ENCODE measurements around the gene WDFY4.

Gene WDFY4

DNA sequence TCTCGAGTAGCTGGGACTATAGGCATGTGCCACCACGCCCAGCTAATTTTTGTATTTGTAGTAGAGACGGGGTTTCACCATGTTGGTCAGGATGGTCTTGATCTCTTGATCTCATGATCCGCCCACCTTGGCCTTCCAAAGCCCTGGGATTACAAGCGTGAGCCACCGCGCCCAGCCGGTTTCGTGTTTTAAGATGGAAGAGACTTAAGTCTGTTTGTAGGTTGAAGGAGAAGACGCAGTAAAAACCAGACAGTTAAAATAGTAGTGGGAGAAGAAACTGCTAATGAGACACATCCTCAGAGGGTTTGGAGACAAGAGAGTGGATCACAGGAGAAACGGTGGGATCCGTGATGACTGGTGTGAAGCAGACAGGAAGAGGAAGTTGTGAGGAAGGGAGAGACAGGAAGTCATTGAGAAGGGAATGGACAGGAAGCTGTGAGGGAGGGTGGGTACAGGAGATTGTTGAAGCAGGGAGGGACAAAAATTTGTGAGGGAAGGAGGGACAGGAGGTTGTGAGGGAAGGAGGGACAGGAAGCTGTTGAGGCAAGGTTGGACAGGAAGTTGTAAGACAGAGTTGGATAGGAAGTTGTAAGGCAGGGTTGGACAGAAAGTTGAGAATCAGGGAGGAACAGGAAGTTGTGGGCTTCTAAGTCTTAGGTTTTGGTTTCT is 115.5 kb downstream of the WDFY4 start:
- no peak for DNase-seq

DNA sequence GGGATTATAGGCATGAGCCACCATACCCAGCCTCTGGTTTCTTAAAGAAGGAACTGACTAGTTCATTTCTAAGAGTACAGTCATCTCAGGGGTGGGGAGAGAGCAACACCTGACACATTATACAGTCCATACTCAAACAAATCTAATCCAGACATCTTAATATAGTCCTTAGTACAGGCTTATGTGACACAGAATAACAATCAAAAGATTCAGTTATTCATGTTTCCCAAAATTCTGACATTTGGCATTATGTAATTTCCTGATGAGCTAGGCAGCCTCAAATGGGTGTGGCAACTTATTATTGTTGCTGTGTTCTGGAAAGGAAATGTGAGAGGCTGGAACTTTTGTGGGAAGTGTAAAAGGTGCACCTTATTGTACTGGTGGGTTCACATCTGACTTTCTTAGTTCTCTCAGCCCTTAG is 116.3 kb downstream of the WDFY4 start:
- DNase-seq = no peak

DNA sequence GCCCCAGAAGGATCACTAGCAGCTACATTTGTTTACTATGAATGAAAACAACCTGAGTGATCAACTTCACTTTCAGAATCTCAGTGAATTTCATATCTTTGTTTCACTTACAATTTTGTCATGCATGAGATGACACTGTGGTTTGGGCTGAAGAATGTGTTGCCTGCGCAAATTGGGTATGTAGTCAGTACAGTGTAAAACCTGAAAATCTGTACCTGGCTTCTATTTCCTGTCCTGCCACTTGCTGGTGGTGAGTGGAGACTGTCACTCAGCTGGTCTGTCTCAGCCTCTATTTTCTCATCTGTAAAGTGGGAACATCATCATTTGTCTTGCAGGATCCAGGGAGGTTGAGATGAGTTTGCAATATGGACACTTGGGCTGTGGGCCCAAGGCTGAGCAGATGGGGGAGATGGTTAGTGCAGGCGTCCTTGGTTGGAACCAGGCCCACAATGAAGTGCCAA is 118.0 kb downstream of the WDFY4 start:
- DNase-seq = no peak

DNA sequence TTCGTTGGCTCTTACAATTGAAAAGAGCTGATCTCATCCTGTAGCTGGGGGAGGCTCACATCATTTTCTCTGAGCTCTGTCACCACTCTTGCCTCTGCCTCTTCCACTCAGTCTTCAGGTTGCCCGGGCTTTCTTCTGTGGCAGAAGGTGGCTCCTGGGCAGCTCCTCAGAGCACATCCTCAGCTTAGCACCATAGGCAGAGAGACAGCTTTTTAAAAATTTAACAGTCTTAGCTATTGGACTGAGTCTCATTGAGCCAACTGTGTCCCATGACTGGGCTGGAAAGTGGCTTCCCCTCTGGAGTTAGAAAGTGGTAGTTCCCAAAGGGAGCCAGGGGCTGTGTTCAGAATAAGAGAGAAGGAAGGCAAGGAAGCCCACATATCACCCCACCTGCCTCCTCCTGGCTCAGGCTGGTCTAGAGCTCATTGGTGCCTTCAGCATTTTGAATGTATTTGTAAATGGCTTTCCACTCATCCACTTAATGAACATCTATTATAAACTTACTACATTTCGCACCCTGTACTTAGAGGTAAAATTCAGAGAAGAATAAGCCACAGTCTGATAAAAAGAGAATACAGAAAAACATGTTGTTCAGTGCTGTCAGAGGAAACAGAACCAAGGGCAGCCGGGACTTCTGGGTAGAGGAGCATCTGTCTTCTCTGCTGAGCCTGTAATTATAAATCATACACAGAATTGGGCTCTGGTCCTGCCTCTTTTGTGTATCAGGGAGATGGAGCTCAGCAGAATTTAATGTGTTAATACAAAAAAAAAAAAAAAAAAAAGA is 119.3 kb downstream of the WDFY4 start:
- DNase-seq = no peak

DNA sequence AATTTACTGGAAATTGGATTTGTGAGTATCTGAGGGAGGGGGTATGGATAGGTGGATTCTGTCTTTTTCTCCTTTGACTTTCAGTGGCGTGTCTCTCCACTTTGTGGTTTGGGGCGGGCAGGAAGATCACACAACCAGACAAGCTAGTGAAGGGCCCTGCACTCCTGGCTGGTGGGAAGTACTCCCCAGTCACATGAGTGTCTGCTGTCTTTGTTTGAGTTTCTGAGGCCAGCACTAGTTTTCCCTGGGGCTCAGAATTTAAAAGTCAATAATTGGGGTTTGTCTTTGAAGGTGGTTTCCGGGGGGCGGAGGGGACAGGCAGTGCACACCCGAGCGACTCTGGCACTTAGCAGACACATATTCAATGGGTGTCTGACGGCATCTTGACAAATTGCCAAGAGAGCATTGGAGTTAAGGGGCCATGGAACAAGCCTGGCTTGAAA is 120.1 kb downstream of the WDFY4 start:
- DNase-seq = no peak

DNA sequence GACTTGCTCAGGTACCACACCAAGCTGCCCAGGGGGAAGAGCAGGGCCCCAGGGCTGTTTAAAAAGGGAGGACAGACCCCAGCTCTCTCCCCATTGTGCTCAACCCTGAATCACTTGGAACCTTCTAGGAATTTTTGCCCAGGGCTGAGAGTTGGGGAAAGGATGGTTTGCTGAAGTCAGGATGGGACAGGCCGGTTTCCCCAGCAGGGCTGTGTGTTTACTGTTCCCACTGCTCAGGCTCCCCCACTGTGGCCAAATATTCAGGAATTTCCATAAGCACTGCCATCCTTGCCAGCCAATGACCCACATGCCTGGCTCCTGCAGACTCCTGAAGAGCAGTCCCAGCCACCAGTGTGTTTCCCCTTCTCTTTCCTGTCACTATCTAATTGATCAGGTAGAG is 120.7 kb downstream of the WDFY4 start:
- DNase-seq = no peak

DNA sequence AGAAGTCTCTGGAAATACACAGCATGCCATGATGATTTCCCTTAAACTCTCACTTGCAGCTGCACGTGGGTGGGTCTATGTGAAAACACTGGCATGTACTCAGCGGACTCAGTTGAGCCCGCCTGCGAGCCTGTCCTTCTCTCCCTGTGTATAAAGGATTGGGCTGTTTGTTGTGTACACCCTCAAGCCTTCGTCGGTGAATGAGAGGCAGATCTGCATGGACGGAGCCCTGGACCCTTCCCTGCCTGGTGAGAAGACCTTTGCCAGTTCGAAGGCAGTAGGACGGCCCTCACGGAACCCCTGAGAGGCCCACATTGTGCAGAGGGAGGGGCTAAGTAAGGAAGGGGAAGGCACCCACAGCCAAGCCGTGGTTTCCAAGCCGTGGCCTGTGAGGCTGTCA is 121.2 kb downstream of the WDFY4 start:
- no peak for DNase-seq

DNA sequence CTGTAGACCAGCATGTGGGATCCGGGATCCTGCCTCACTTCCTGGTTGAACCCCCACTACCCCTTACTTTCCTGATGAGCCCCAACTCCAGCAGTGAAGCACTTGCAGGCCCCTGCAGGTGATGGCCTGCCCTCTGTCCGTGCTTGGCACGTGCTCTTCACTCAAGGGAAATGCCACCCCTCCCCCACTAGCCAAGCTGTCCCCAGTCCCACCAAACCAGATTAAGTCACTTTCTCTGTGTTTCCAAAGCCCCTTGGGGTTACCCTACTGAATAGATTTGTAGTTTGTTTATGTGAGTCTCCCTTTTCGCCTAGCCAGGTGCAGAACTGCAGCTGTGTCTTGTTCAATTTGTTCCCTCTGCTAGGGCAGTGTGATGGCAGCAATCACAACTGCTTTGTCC is 121.7 kb downstream of the WDFY4 start:
- DNase-seq = no peak

DNA sequence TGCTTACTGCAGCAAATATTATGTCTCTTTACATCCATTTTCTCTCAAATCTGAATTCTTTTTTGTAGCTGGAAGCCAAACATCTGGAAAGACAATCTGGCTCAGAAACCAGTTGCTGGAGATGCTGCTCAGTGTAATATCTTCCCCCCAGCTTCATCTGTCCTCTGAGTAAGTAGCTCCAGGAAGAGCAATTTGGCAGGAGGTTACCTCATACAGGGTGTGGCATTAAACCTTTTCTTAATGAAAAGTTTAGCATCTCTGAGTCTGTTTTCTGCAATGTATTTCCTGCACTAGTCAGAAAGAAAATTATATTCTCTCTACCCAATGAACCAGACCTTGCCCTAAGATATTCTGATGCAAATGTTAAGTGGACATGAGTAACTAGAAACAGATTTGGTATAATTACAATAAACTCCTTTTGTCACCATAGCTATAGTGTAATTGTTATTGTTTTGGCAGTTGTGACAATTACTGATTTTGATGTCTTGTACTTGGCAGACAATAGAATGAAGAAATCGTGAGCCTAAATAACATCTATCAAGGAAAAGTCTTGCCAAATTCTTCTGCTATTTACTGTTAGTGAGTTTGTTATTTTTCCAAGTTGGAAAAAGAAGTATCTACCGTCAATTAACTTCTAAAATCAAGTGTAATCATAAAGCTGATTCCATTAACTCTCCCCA is 123.3 kb downstream of the WDFY4 start:
- no peak for DNase-seq

DNA sequence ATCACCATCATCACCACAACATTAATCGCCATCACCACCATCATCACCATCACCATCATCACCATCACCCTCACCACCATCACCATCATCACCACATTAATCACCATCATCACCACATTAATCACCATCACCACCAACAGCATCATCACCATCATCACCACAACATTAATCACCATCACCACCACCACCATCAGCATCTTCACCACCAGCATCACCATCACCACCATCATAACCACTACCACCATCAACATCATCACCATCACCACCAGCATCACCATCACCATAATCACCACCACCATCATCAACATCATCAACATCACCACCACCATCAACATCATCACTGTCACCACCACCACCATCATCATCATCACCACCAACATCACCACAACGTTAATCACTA is 124.6 kb downstream of the WDFY4 start:
- DNase-seq = no peak

DNA sequence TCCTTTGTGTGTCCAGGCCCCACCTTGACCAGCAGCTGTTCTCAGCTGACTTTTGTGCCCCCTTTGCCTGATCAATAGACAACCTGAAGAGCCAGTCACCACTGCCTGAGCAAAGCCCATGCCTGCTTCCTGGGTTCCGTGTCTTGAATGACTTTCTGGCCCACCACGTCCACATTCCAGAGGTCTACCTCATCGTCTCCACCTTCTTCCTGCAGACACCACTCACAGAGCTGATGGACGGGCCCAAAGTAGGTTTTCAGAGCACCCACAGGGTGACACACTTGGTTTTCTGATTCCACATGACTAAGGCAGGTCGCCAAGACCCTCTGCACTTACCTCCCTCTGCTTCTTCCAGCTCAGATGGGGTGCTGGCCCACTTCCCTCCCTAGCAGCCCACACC is 126.8 kb downstream of the WDFY4 start:
- no peak for DNase-seq

DNA sequence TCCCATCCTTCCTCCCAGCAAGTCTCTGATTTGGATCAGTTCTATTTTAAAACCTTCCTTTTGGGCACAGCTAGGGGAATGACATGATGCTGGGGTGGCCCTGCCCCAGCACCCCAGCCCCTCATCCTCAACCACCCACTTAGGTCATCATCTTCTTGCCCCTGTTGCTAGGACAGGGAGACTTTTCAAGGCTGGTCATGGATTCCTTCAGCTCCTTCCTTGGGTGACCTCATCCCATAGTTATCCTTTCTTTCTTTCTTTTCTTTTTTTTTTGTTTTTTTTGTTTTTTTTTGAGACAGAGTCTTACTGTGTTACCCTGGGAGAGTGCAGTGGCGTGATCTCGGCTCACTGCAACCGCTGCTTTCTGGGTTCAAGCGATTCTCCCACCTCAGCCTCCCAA is 127.2 kb downstream of the WDFY4 start:
- DNase-seq = no peak

DNA sequence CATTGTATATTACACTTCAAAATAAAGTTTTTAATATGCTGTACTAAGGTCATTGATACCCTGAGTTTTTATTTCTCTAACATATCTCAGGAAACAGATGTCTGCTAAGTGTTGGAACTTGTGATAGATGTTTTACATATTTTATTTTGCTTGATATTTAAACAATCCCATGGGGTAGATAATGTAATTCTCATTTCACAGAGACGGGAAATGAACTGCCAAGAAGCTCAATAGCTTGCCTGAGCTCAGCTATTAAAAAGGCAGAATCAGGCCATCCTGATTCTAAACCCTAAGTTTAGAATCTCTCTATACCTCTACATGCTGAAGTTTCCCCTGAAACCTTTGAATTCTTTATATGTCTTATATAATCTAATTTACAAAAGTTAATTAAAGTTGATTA is 128.6 kb downstream of the WDFY4 start:
- no peak for DNase-seq

DNA sequence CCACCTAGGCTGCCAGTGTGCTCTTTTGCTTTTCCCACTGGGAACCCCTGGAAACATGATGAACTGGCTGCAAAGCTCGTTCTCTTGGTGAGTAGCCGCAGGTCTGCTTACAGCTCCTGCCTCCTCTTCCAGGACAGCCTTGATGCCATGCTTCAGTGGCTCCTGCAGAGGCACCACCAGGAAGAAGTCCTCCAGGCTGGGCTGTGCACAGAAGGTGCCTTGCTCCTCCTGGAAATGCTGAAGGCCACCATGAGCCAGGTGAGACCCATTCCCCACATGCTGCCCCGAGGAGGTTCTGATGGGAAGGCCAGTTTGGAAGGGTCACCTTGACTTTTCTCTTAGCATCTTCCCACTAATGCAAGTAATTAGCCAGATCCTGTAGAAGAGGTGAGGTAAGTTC is 129.2 kb downstream of the WDFY4 start:
- DNase-seq = no peak

DNA sequence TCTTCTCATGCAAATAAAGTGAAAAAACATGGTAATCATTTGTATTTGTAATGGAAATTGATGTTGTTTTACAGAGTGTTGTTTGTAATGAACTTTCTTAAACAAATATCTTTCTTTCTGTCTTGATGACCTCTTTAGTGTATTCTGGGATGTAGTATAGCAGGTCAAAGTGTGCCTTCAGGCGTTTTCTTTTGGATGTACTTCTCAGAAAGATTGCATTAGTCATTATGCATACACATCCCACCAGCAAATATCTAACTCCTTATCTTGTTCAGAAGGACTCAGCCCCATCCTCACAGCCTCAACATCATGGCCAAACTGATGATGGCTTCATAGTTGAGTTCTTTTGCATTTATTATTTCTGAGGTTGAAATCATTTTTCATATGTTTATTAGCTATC is 130.3 kb downstream of the WDFY4 start:
- no peak for DNase-seq

DNA sequence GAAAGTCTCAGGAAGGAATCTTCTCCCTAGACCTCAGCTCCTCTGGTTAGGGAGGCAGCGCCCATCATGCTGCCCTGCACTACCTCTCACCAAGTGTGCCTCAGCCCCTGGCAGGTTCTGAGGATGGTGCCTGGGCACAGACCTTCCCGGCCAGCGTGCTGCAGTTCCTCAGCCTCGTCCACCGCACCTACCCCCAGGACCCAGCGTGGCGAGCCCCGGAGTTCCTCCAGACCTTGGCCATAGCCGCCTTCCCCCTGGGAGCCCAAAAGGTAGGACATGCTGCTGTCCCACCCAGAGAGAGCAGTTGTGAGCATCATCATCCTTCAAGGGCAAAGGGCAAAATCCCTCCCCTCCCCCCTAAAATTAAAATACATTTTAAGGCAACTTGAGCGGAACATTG is 132.5 kb downstream of the WDFY4 start:
- no peak for DNase-seq

DNA sequence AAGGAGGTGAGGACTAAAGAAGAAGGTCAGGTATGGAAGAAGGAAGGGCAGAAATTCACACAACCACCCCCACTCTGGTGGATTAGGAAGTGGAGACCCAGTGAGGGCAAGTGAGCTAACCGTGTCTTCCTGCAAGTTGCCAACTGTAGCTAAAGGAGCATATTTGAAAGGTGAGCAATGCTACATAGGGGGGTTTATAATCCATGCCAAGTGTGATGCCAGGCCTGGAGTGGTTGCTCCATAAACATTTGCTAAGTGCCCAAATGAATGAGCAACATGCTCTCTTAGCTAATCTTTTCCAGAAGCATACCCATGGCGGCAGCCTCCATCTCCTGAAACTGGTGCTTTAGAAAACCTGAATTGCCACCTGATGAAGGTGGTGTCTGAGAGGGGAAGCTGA is 133.4 kb downstream of the WDFY4 start:
- no peak for DNase-seq

DNA sequence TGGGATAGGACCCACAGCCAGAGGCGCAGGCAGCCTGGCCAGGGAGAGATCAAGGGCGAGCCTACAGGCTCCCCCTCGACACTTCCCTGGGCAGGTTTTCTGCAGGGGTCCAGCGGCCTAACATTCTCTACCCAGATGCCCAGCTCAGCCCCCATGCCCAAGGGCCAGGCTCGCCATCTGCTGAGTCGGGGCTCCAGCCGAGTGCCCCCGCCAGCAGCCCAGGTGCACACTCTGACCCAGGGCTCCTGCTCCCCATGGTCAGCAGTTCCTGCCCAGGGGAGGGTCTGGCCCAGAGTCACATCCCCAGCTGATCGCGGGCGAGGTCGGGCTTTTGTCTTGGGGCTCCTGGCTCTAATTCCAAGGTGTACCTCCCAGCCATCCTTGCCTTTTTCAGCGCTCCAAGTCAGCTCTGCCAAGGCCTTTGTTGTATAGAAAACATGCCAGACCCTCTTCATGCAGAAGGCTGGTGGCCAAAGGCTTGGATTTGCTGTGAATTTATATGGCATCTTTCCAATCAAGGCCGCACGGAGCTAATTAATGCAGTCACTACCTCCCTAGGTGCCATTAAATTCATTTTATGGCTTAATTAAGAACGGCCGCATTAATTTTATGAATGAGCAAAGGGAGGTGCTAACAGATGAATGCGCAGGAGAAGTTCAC is 134.3 kb downstream of the WDFY4 start:
- DNase-seq = no peak

DNA sequence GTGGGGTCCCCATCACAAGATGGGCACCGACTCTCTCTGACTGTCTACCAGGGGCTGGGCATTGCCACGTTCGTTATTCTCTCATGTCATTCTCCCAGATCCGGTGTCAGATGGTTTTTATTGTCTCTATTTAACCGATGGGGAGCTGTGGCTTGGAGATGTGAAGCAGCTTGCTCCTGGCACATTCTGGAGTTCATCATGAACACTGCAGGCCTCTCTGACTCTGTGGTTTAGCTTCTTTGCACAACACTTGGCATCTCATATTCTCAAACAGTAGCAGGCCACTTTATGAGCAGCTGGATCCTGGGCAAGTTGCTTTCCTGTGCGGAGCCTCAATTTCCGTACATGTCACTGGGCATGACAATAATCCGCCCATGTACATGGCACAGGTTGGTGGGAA is 135.1 kb downstream of the WDFY4 start:
- no peak for DNase-seq

DNA sequence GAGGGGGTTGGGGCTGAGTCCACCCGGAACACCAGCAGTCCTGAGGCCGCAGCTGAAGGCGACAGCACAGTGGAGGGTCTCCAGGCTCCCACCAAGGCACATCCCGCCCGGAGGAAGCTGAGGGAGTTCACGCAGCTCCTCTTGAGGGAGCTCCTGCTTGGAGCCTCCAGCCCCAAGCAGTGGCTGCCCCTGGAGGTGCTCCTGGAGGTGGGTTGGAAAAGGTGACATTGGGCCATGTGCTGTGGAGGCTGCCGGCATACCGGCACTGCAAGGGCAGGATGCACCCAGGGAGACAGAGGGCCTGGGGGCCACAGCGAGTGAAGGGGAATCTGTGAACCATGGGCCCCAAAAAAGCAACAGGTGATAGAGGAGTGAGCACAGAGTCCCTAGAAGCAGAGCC is 135.6 kb downstream of the WDFY4 start:
- DNase-seq = no peak

DNA sequence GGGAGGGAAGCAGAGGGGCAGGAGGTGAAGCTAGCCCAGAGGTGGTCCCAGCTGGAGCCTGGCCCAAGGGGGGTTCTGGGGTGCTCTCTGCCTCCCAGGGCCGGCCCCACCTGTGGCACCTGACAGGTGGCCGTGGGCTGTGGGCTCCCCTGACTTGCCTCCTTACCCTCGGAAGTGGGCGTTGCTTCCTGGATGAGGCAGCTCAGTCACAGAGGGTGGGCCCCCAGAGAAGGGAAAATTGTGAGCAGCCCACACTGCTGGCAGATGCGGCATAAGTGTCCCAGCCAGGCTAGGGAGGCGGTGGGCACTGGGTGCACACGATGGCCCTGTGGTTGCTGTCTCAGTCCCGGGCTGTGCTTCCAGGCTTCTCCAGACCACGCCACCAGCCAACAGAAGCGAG is 136.0 kb downstream of the WDFY4 start:
- DNase-seq = no peak

DNA sequence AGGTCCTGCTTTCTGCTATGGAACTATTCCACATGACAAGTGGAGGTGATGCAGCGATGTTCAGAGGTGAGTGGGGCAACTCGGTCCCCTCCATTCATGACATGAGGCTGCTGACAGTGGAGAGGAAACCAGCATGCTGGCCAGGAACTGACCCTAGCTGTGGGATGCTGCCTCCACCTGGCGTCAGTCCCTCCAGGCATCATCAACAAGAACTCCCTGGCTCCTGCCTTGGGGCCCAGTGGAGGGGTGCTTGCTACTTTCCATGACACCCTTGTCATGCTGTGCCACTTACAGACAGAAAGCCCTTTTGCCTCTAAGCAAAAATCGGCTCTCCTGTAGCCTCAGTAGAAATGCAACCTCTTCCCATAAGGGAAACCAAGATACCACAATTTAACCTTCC is 136.4 kb downstream of the WDFY4 start:
- no peak for DNase-seq

DNA sequence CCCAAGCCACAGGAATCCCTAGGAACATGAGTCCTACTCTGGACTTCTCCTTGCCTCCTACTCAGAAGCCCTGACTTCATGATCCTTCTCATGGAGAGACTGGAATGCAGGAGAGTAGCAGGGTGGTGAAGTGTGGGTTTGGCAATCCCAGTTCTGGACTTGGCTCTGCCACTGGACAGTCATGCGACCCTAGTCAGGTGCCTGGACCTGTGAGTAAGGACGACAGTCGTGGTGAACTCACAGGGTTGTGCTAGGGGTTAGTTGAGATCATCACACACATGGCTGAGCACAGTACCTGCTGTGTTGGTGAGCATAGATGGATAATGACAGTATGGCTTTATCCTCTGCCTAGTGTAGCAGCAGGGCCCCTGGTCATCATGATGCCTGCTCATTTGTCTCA is 137.0 kb downstream of the WDFY4 start:
- no peak for DNase-seq

DNA sequence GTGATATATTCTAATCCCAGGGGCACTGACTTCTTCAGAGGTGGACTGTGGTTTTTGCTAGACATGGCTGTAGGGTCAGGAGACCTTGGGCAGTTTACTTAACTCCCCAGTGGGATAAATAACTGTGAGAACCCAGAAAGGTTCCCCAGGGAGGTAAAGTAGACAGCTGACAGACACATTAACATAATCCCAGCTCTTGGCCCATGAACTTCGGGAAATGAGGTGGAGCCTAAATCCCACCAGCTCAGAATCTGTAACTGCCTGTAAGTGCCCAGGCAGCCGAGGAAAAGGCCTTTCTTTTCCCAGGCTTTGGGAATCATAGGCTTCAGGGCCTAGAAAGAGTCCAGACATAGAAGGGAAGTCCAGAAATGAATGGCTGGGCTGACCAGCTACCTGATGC is 149.0 kb downstream of the WDFY4 start:
- no peak for DNase-seq

Data from activated CD4-positive, alpha-beta T cell treated with anti-CD3 and anti-CD28 coated beads, Interleukin-2, amount 50 U/mL, for 1 hour (primary cell).